AG04449 (cell line): ENCODE measurements around the gene SOBP.

Source experiments
- CTCF ChIA-PET: fragments of 350-600 bp; formaldehyde crosslinking; extraction: SDS; loops from one replicate; lab custom pipeline; 2021; ENCODE audit warnings: antibody characterized with exemption; lab: Yijun Ruan, JAX
- POLR2A ChIA-PET: fragments of 400-600, 350-600 bp; formaldehyde crosslinking; extraction: SDS; loops from one replicate; lab custom pipeline; 2020; ENCODE audit warnings: antibody characterized with exemption, inconsistent platforms; lab: Yijun Ruan, JAX
- DNase-seq: peaks from one replicate; pipeline ENCODE4 v3.0.0-alpha.2; 2010; ENCODE audit warnings: low read depth, low spot score
- H3K4me3 ChIP-seq: 2 replicates; pipeline ENCODE4 v1.5.1; 2011; ENCODE audit warnings: low read depth, mild to moderate bottlenecking, control low read depth, low read length
- CTCF ChIP-seq: IDR thresholded peaks from one replicate; pipeline ENCODE4 v1.5.1; 2011; ENCODE audit warnings: mild to moderate bottlenecking, moderate library complexity, low read length, control low read depth, inconsistent platforms; ENCODE audit not compliant: insufficient read depth; ENCODE audit errors: missing control alignments

SOBP gene

GRCh38 chr6:107665382-107665781, 175.5 kb downstream of the SOBP start:
- ChIA-PET POLR2A (no interaction called here), CTCF (interaction anchor here (0.9 to 2.6 kb wide), 3 partner anchors 9 to 182 kb away, joined by 3 to 11 read pairs (median 5); no protein-coding TSS in a partner anchor)
- no peak for TF ChIP-seq CTCF
- no peak overlapping the region for H3K4me3 ChIP-seq
- no peak for DNase-seq

GRCh38 chr6:107666084-107666980, 176.4 kb downstream of the SOBP start:
- ChIA-PET POLR2A (no interaction called here), CTCF (interaction anchor here (0.9 to 2.6 kb wide), 3 partner anchors 8 to 181 kb away, joined by 3 to 11 read pairs (median 5); no protein-coding TSS in a partner anchor)
- DNase-seq, result no peak
- no peak for TF ChIP-seq CTCF
- no peak overlapping the region for H3K4me3 ChIP-seq

- DNase-seq, result no peak
- POLR2A ChIA-PET, result no interaction called here
- TF ChIP-seq CTCF, result no peak
- CTCF ChIA-PET, result interaction anchor here (1.6 kb wide), 1 partner anchor 10 kb away, joined by 5 read pairs; no protein-coding TSS in a partner anchor
- H3K4me3 ChIP-seq, result no peak overlapping the region
These were observed 177.2 kb downstream of the SOBP start for GRCh38 chr6:107666981-107667601.

- H3K4me3 ChIP-seq, result no peak overlapping the region
- ChIA-PET POLR2A (no interaction called here), CTCF (interaction anchor here (1.6 kb wide), 1 partner anchor 9 kb away, joined by 5 read pairs; no protein-coding TSS in a partner anchor)
- no peak for TF ChIP-seq CTCF
- no peak for DNase-seq
These were observed 177.9 kb downstream of the SOBP start for GRCh38 chr6:107667790-107668189.

- no peak for DNase-seq
- no peak overlapping the region for H3K4me3 ChIP-seq
- ChIA-PET CTCF (interaction anchor here (1.6 kb wide), 1 partner anchor 8 kb away, joined by 5 read pairs; no protein-coding TSS in a partner anchor), POLR2A (no interaction called here)
- TF ChIP-seq CTCF, result no peak
These were observed 179.0 kb downstream of the SOBP start for GRCh38 chr6:107668743-107669474.

- TF ChIP-seq CTCF, result no peak
- H3K4me3 ChIP-seq, result no peak overlapping the region
- no peak for DNase-seq
- CTCF ChIA-PET, result interaction anchor here (1.0 to 6.8 kb wide), 4 partner anchors 9 to 379 kb away, joined by 3 to 125 read pairs (median 40); no protein-coding TSS in a partner anchor
- POLR2A ChIA-PET, result no interaction called here
These were observed 180.9 kb downstream of the SOBP start for GRCh38 chr6:107670792-107671199.
